Right kidney (tissue), 1 donor: ENCODE data around the gene ACADSB.

Source experiments
- DNase-seq: peaks from one replicate; pipeline ENCODE4 v3.0.0-alpha.2; 2016

Gene ACADSB

GRCh38 chr10:123038782-123039631, 30.2 kb downstream of the ACADSB start:
- no peak for DNase-seq

GRCh38 chr10:123039632-123039930, 30.8 kb downstream of the ACADSB start:
- DNase-seq: no peak

- DNase-seq: no peak
Observed at GRCh38 chr10:123042708-123043408, 34.1 kb downstream of the ACADSB start.

- DNase-seq: peak; percentile 31
Observed at GRCh38 chr10:123043409-123043925, 34.7 kb downstream of the ACADSB start.

- DNase-seq: no peak
Observed at GRCh38 chr10:123044391-123044790, 35.6 kb downstream of the ACADSB start.

GRCh38 chr10:123045961-123046731, 37.3 kb downstream of the ACADSB start:
- no peak for DNase-seq

GRCh38 chr10:123057968-123058367, 49.2 kb downstream of the ACADSB start:
- DNase-seq: no peak

- DNase-seq: no peak
Observed at GRCh38 chr10:123061865-123062264, 53.1 kb downstream of the ACADSB start.

- no peak for DNase-seq
Observed at GRCh38 chr10:123062726-123063125, 53.9 kb downstream of the ACADSB start.

- no peak for DNase-seq
Observed at GRCh38 chr10:123068087-123068853, 59.5 kb downstream of the ACADSB start.

GRCh38 chr10:123069246-123069986, 60.6 kb downstream of the ACADSB start:
- DNase-seq: no peak

GRCh38 chr10:123073187-123073586, 64.4 kb downstream of the ACADSB start:
- no peak for DNase-seq

GRCh38 chr10:123074215-123074614, 65.4 kb downstream of the ACADSB start:
- DNase-seq: no peak

GRCh38 chr10:123081896-123082295, 73.1 kb downstream of the ACADSB start:
- no peak for DNase-seq

- DNase-seq: no peak
Observed at GRCh38 chr10:123083811-123084210, 75.0 kb downstream of the ACADSB start.

- no peak for DNase-seq
Observed at GRCh38 chr10:123086281-123086680, 77.5 kb downstream of the ACADSB start.

GRCh38 chr10:123087348-123087747, 78.5 kb downstream of the ACADSB start:
- no peak for DNase-seq

GRCh38 chr10:123087786-123088185, 79.0 kb downstream of the ACADSB start:
- DNase-seq: no peak

GRCh38 chr10:123092635-123093414, 84.0 kb downstream of the ACADSB start:
- no peak for DNase-seq

GRCh38 chr10:123093489-123093888, 84.7 kb downstream of the ACADSB start:
- DNase-seq: no peak

GRCh38 chr10:123096452-123096851, 87.6 kb downstream of the ACADSB start:
- no peak for DNase-seq
